Activated T-cell treated with anti-CD3 and anti-CD28 coated beads, Interleukin-2, amount 50 U/mL, for 1 hour (primary cell): ENCODE data around the gene SNAPC1.
"Not testable (repeated sequence)": the region's sequence is repeated elsewhere in the genome, so short reads cannot be mapped to it uniquely, and the experiment has no call there.

Experiments
- DNase-seq: peaks from one replicate; pipeline ENCODE4 v3.0.0-alpha.2; 2020

Gene SNAPC1

GRCh38 chr14:61750708-61751474 lies 11.3 kb upstream of the SNAPC1 start:
- DNase-seq, result peak; percentile 80

GRCh38 chr14:61751475-61751989 lies 10.7 kb upstream of the SNAPC1 start:
- no peak for DNase-seq

- no peak for DNase-seq
Measured at GRCh38 chr14:61752626-61753025, 9.6 kb upstream of the SNAPC1 start.

GRCh38 chr14:61753631-61754030 lies 8.6 kb upstream of the SNAPC1 start:
- DNase-seq, result no peak

GRCh38 chr14:61754627-61755381 lies 7.4 kb upstream of the SNAPC1 start:
- no peak for DNase-seq

GRCh38 chr14:61755382-61755742 lies 6.9 kb upstream of the SNAPC1 start:
- DNase-seq, result not testable (repeated sequence)

GRCh38 chr14:61756135-61756534 lies 6.1 kb upstream of the SNAPC1 start:
- DNase-seq, result no peak

GRCh38 chr14:61759878-61760277 lies 2.3 kb upstream of the SNAPC1 start:
- no peak for DNase-seq

- DNase-seq, result peak; percentile 36
Measured at GRCh38 chr14:61761557-61761956, 663 bp upstream of the SNAPC1 start.

GRCh38 chr14:61764342-61765122 lies 2.3 kb downstream of the SNAPC1 start:
- DNase-seq, result no peak

- no peak for DNase-seq
Measured at GRCh38 chr14:61765225-61765943, 3.2 kb downstream of the SNAPC1 start.

GRCh38 chr14:61766151-61766550 lies 3.9 kb downstream of the SNAPC1 start:
- DNase-seq, result no peak

GRCh38 chr14:61768240-61768639 lies 6.0 kb downstream of the SNAPC1 start:
- DNase-seq, result no peak

- DNase-seq, result no peak
Measured at GRCh38 chr14:61769893-61770292, 7.7 kb downstream of the SNAPC1 start.

- DNase-seq, result no peak
Measured at GRCh38 chr14:61774861-61775260, 12.6 kb downstream of the SNAPC1 start.

- no peak for DNase-seq
Measured at GRCh38 chr14:61780125-61780524, 17.9 kb downstream of the SNAPC1 start.

GRCh38 chr14:61797309-61797708 lies 35.1 kb downstream of the SNAPC1 start:
- DNase-seq, result no peak

- DNase-seq, result no peak
Measured at GRCh38 chr14:61802010-61802568, 39.9 kb downstream of the SNAPC1 start.

- no peak for DNase-seq
Measured at GRCh38 chr14:61803755-61804154, 41.5 kb downstream of the SNAPC1 start.

- DNase-seq, result no peak
Measured at GRCh38 chr14:61805451-61805850, 43.2 kb downstream of the SNAPC1 start.

GRCh38 chr14:61811882-61812346 lies 49.7 kb downstream of the SNAPC1 start:
- DNase-seq, result no peak
